SK-N-MC (cell line): ENCODE data around the gene ITGAE.
"Not testable (repeated sequence)": the region's sequence is repeated elsewhere in the genome, so short reads cannot be mapped to it uniquely, and the experiment has no call there.

Experiments used
- DNase-seq: peaks from one replicate; pipeline ENCODE4 v3.0.0-alpha.2; 2011; ENCODE audit warnings: low read depth, low spot score
- H3K27ac ChIP-seq: fragments of 200-600 bp; sonication (generic); 2 replicates; pipeline ENCODE4 v1.5.1; 2016; ENCODE audit warnings: mixed run types
- H3K36me3 ChIP-seq: fragments of 200-600 bp; sonication (generic); 2 replicates; pipeline ENCODE4 v1.6.1; 2017; ENCODE audit warnings: antibody characterized with exemption, low read length, mixed read lengths; ENCODE audit not compliant: insufficient read depth
- H3K4me3 ChIP-seq: fragments of 200-600 bp; sonication (generic); 2 replicates; pipeline ENCODE4 v1.5.1; 2016
- H3K9ac ChIP-seq: fragments of 200-600 bp; sonication (generic); 2 replicates; pipeline ENCODE4 v1.8.0; 2017; ENCODE audit warnings: mixed run types, mixed read lengths; ENCODE audit not compliant: insufficient read length
- H3K9me3 ChIP-seq: fragments of 200-600 bp; sonication (generic); 2 replicates; pipeline ENCODE4 v1.6.1; 2017; ENCODE audit warnings: low read depth, mild to moderate bottlenecking, antibody characterized with exemption, low read length, moderate library complexity, mixed read lengths
- EZH2 ChIP-seq: fragments of 200-600 bp; sonication (generic); IDR thresholded peaks from one replicate; pipeline ENCODE4 v1.6.1; 2017; ENCODE audit warnings: antibody characterized with exemption
- FOXP2 ChIP-seq: optimal IDR thresholded peaks from 2 replicates; pipeline ENCODE3; 2011; ENCODE audit warnings: mild to moderate bottlenecking, moderate library complexity; ENCODE audit not compliant: insufficient read depth; ENCODE audit errors: extremely low read length, control extremely low read depth
- POLR2AphosphoS5 ChIP-seq: IDR thresholded peaks from 2 replicates; pipeline ENCODE4 v1.6.1; 2012; ENCODE audit warnings: mild to moderate bottlenecking, low read depth, low read length, borderline replicate concordance

The ITGAE gene

DNA sequence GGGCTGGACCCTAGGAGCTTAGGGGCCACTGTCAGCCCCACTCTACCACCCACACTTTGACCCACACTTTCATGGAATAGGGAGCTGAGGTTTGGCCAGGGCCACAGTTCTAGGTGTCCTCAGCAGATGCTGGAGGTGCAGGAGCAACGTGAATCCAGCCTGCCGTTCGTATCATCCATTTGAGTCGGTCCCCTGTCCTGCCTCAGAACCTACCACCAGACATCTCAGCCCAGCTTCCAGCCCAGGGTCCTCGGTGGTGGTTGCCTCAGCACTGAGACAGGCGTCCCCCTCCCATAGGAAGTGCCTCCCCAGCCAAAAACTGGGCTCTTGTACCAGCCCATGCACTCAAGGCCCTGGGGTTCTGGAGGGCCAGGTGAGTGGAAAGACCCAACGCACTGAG is 359 bp upstream of the ITGAE start:
- H3K36me3 ChIP-seq, result no peaks in the 10 kb centered on the region; the same call in 1 of the 2 replicates

DNA sequence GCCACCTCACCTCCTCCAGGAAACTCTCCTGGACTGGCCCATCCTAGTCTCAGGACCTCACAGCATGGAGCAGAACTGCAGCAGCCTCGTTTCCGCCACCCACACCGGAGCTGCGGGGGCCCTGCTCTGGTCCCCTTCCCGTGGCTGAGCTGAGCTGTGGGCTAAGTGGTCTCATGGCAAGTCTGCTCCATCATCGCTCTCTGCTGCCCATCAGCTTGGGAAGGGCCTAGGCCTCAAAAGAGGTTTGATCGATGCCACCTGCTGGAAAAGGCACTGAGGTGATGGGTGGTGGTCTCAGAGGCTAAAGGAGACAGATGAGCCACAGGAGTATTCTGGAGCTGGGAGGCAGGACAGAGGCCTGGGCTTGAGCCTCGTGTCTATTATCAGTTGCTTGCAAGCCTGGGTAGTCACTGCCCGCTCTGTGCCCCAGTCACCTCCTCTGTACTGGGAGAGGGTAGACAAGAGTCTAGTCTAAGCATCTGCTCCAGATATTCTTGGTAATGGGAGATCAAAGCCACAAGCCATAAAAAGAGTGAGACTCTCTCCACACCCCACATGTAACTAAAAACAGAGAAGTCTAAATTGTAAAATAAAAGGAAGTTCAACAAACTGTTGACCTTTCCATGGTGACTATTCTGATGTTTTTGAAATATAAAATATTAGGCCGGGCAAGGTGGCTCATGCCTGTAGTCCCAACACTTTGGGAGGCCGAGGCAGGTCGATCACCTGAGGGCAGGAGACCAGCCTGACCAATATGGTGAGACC is 1.6 kb downstream of the ITGAE start:
- TF ChIP-seq POLR2AphosphoS5 (no peak), EZH2 (no peak), FOXP2 (no peak)
- Histone ChIP-seq H3K27ac (no peak overlapping the region), H3K4me3 (no peak overlapping the region), H3K9me3 (no peaks in the 10 kb centered on the region), H3K9ac (no peak overlapping the region), H3K36me3 (no peaks in the 10 kb centered on the region)
- DNase-seq, result no peak

More for the DNA sequence above, 359 bp upstream of the ITGAE start:
- Histone ChIP-seq H3K9ac (no peak overlapping the region), H3K9me3 (no peaks in the 10 kb centered on the region), H3K4me3 (no peak overlapping the region), H3K27ac (no peak overlapping the region)
- no peak for DNase-seq
- TF ChIP-seq POLR2AphosphoS5 (no peak), EZH2 (no peak), FOXP2 (no peak)

DNA sequence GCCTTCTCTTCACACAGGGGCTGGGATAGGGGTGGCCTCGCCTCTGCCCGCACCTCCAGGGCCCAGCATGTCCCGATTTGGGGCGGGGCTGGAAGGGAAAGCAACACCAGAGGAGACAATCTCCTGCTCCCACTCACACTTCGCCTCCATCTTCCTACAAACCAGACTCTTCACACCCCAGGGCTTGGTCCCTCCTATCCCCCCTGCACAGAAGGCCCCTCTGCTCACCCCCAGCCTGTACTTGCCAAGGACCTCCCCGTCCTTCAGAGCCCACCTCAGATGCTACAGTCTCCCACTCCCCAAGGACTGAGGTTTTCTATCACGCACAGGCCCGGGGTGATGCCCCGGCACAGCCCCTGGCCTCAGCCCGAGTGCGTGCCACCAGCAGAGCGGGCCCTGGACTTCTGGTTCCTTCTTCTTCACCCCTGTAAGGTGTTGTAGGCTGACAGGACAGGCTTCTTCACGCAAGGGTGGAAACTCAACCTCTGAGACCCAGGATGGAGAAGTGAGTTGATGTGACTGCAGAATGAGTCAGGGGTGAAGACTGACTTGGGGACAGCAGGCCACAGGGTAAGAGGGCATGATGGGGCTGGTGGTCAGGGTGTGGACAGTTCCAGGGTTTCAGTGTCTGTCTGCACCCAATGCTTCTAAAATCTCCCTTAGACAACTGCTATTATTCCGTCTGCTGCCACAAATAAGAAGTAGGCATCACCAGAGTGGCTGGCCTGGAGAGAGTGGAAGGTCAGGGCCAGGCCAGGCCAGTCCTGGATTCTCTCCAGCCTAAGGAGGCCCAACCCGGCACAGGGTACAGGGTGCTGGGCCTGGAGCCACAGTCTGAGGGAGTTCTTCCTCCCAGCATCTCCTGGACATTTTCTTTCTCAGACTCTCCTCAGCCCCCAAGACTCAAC is 2.5 kb downstream of the ITGAE start:
- H3K27ac ChIP-seq, result no peak overlapping the region
- H3K9ac ChIP-seq, result no peak overlapping the region
- TF ChIP-seq POLR2AphosphoS5, result no peak
- no peak for TF ChIP-seq FOXP2
- TF ChIP-seq EZH2, result no peak
- H3K9me3 ChIP-seq, result no peaks in the 10 kb centered on the region
- H3K4me3 ChIP-seq, result no peak overlapping the region
- no peaks in the 10 kb centered on the region for H3K36me3 ChIP-seq
- no peak for DNase-seq

DNA sequence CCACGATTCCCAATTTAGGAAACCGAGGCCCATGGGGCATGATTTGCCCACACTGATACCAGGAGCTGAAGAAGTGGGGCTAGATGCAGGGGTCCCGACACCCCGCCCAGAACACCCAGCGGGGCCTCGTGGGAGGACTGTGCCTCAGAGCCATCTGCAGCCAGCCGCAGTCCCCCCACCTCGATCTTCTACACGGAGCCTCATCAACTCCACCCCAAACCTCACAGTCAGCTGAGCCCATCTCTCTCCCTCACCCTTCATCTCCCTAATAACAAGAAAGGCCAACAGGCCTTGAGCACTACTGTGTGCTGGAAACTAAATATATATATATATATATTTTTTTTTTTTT is 4.2 kb downstream of the ITGAE start:
- H3K4me3 ChIP-seq, result no peak overlapping the region
- TF ChIP-seq EZH2 (no peak), POLR2AphosphoS5 (no peak), FOXP2 (no peak)
- no peak overlapping the region for H3K9ac ChIP-seq
- no peak for DNase-seq
- H3K36me3 ChIP-seq, result no peaks in the 10 kb centered on the region
- no peaks in the 10 kb centered on the region for H3K9me3 ChIP-seq
- no peak overlapping the region for H3K27ac ChIP-seq

DNA sequence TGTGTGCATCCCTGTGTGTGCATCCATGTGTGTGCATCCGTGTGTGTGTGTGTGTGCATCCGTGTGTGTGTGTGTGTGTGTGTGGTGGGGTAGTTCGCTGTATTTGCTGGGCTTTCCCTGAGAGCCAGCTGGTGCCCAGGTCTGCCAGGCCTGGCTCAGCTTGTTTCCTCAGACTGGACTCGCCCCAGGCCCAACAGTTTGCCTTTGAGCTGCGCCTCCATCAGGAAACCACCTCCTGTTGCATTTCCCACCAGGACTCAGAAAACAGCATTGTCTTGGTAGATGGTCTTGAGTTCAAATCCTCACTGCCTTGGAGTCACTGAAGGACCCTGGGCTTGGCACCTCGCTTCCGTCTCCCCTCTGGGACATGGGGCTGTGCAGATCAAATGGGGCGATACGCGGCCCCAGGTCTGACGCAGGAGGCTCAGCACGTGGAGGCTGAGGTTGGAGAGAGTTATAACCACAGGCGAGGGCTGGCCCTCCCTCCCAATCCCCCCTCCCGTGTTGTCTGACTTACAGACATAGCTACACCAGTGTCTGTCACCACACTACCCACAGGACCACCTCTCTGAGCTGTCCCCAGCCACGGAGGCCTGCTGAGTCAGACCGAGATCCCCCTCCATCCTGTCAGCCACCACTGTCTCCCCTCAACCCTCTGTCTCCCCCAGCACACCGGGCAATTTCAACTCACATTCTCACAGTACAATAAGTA is 4.7 kb downstream of the ITGAE start:
- DNase-seq, result no peak
- H3K27ac ChIP-seq, result no peak overlapping the region
- no peaks in the 10 kb centered on the region for H3K36me3 ChIP-seq
- TF ChIP-seq POLR2AphosphoS5 (no peak), EZH2 (no peak), FOXP2 (no peak)
- H3K9ac ChIP-seq, result no peak overlapping the region
- H3K4me3 ChIP-seq, result no peak overlapping the region
- H3K9me3 ChIP-seq, result no peaks in the 10 kb centered on the region

DNA sequence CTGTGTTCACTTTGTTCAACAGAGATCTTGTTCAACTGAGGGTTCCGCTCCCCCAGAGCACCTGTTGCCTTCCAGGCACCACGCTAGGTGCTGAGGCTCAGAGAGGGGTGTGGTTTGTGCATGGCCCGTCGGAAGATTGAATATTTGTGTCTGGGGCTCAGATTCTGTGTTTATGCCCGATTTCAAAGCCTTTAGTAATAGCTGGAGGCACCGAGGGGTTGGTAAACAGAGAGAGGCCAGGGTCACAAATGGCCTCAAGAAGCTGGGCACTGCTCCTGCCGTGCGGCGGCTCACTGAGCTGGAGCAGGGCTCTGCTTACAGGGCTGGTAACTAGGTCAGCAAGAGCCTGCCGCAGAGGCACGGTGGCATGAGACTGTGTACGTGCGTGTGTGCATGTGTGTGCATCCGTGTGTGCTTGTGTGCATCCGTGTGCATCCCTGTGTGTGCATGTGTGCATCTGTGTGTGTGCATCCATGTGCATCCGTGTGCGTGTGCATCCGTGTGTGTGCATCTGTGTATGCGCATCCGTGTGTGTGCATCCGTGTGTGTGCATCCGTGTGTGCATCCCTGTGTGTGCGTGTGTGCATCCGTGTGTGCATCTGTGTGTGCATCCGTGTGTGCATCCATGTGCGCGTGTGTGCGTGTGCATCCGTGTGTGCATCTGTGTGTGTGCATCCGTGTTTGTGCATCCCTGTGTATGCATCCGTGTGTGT is 5.4 kb downstream of the ITGAE start:
- no peak for DNase-seq
- H3K36me3 ChIP-seq, result no peaks in the 10 kb centered on the region

DNA sequence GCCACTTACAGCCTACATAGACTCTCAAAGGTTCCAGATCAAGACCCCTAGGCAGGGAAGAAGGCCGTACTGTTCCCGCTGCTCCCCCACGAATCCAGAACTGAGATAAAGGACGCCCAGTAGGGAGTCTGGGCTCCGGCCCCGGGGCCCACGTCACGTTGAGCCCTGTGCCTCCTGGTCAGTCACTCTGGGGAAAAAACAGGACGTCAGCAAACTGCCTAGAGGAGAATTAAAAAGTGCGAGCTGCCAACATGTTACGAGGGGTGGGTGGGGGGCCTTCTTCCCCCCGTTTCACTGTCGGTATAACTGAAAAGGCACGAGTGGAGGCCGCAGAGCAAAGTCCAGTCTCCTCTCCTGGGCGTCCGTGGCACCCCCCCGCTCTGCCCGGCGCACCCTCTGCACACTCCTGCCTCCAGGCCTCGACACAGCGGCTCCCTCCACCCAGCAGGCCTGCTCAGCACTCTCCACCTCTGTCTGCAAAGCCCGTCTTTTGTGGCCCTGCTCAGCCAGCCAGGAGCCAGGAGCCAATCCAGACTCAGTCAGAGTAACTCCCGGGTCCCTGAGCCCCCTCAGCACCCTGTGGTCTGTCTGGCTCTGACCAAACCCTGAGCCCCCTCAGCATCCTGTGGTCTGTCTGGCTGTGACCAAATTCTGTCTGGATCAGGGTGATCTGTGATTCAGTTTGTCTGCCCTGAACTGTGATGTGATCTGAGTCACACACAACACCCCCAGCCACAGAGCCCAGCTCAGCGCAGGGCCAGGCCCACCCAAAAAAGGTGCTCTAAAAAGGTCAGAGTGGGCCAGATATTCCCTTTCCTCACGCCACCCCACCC is 6.2 kb downstream of the ITGAE start:
- Histone ChIP-seq H3K9ac (no peak overlapping the region), H3K36me3 (no peaks in the 10 kb centered on the region), H3K4me3 (no peak overlapping the region), H3K9me3 (no peaks in the 10 kb centered on the region), H3K27ac (no peak overlapping the region)
- no peak for TF ChIP-seq FOXP2
- TF ChIP-seq EZH2, result no peak
- TF ChIP-seq POLR2AphosphoS5, result no peak
- no peak for DNase-seq

More for the DNA sequence above, 5.4 kb downstream of the ITGAE start:
- Histone ChIP-seq H3K9me3 (no peaks in the 10 kb centered on the region), H3K9ac (no peak overlapping the region), H3K4me3 (no peak overlapping the region), H3K27ac (no peak overlapping the region)
- TF ChIP-seq FOXP2 (no peak), EZH2 (no peak), POLR2AphosphoS5 (no peak)

DNA sequence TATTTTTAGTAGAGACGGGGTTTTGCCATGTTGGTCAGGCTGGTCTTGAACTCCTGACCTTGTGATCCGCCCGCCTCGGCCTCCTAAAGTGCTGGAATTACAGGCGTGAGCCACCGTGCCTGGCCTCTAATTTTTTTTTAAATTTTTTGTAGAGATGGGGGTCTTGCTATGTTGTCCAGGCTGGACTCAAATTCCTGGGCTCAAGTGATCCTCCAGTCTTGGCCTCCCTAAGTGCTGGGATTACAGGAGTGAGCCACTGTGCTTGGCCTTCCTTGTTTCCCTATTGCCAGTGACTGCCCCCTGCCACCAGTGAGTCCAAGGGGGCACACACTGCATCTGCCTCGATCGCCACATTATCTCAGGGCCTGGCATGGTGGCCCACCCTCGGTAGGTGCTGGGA is 6.8 kb downstream of the ITGAE start:
- not testable (repeated sequence) for H3K9ac ChIP-seq, DNase-seq, H3K4me3 ChIP-seq, H3K27ac ChIP-seq, H3K9me3 ChIP-seq, H3K36me3 ChIP-seq

DNA sequence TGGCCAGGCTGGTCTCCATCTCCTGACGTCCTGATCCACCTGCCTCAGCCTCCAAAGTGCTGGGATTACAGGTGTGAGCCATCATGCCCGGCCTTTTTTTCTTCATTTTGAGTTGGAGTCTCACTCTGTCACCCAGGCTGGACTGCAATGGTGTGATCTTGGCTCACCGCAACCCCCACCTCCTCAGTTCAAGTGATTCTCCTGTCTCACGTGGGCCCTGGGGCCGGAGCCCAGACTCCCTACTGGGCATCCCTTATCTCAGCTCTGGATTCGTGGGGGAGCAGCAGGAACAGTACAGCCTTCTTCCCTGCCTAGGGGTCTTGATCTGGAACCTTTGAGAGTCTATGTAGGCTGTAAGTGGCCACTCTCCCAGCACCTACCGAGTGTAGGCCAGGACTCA is 7.7 kb downstream of the ITGAE start:
- H3K9ac ChIP-seq, H3K9me3 ChIP-seq, H3K4me3 ChIP-seq, H3K27ac ChIP-seq, H3K36me3 ChIP-seq, DNase-seq: not testable (repeated sequence)
